Activated gamma-delta T cell treated with Interleukin-2 at 50 U/mL for 16 hours (primary cell): ENCODE measurements around the gene PPP1R9A.

Experiments used
- DNase-seq: peaks from one replicate; pipeline ENCODE4 v3.0.0-alpha.2; 2020

Gene PPP1R9A

GRCh38 chr7:94912085-94912484 lies 4.7 kb downstream of the PPP1R9A start:
- DNase-seq = no peak

- DNase-seq = no peak
Measured at GRCh38 chr7:94913391-94913790, 6.0 kb downstream of the PPP1R9A start.

DNA sequence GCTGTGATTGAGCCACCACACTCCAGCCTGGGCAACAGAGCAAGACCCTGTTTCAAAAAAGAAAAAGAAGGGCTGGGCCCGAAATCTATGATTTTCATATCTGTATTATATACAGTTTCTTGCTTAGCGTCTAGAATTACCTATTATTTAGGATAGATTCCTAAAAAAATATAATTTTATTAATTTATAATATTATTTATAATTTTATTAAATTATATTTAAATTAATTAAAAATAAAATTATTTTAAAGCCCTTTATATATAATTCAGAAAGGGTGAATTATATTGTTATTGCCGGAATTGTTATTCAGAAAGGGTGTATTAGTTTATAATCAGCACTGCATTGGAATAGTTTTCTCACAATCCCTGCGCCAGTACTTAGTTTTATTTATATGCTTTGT lies 14.5 kb downstream of the PPP1R9A start:
- DNase-seq = no peak

GRCh38 chr7:94922457-94922856 lies 15.1 kb downstream of the PPP1R9A start:
- no peak for DNase-seq

DNA sequence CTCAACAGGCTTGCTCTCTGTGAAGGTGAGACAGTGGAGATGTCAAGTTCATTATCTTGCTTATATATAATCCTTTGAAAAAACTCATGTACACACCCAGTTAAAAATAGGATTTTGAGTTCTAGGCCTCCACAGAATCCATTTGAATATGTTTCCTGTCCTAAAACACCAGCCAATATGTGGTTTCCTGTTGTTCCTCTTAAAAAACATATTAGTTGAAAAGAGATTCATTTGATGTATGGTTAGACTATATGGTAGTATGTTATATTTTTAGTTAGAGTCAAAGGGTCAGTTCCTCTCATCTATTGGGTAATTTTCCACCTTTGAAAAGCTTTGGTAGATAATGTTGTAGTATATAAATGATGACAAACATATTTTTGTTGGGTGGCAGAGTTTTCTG lies 16.0 kb downstream of the PPP1R9A start:
- no peak for DNase-seq

DNA sequence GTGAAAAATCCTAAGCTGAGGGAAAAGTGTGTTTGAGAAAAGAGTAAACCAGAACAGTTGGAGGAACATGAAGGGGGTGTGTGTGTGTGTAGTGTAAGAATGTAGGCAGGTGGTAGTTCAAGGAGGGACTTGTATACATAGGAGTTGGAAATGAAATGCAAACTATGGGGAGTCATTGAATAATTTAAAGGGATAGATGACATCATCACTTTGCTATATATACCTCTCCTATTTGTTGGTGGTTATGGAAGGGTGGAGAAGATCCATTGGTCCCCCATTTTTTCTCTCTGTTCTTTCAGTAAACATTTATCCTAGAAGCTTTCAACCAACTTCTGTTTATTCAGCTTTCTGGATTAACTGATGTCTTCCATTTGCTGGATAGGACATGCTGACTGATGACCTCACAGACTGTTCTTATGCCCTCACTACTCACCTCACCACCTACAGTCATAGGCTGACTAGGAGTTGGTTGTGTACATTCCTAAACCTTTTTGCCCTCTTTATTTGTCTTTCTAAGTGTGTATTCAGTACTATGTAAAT lies 20.8 kb downstream of the PPP1R9A start:
- no peak for DNase-seq

DNA sequence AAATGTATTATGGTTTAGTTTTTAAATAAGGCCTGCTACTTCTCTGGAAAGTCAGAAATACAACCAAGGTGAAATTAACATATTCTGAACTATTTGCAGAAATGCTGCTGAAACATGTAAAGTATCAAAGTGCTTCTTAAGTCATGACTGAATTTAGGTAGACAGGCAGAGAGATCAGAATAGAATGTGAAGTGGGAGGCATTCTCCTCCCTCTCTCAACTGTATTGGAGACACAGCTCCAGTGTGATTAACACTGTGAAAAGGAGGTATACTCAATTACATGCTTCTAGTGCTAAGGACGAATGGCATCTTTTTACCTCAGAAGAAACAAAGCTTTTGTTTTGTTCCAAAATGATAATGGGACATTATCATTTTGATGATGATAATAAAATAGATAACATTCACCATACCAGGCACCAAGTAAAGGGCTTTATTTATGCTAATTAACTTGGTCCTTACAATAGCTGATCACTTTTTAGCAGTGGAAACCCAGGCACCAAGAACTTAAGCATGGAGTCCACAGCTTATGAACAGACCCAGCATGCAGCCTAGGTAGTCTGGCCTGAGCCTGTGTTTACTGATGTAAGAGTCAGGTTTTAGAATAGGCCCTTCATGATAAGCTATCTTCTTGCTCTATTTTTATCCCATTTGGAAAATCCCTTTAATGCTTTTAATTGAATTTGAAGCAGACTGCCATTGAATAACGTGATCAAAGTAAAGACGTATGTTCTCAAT lies 26.0 kb downstream of the PPP1R9A start:
- DNase-seq = no peak

DNA sequence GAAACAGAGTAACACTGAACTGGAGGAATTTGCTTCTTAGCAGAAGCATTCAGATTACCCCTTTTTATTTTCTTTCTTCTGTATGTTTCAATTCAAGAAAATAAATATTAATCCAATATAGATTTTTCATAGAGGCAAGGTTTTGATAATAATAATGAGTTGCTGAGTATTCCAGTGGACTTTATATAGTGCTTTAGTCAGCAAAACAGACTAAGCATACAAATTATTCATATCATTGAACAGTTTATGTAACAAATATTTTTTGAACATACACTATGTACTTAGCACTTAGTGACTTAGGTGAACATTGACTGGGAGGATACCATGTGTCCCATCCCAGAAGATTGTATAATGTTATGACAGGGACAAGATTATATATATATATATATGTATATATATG lies 32.0 kb downstream of the PPP1R9A start:
- DNase-seq = no peak

DNA sequence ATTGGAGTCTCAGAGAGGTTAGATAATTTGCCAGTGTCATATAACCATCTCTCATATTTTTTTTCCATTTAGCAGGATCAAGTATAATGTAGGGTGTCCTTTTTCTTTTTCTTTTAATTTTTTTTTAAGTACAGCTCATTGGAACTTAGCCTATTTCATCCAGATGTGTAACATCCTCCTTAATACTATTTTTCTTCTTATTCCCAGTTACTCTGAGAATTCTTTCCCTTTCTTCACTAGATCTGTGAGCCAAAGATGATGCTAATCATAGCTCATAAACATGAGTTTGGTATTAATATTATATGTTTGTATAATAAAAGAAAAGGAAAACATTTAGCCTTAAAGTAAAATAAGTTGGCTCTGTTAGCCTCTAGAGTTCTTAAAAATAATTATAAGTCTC lies 32.8 kb downstream of the PPP1R9A start:
- DNase-seq = no peak

GRCh38 chr7:94941844-94942632 lies 34.6 kb downstream of the PPP1R9A start:
- no peak for DNase-seq

DNA sequence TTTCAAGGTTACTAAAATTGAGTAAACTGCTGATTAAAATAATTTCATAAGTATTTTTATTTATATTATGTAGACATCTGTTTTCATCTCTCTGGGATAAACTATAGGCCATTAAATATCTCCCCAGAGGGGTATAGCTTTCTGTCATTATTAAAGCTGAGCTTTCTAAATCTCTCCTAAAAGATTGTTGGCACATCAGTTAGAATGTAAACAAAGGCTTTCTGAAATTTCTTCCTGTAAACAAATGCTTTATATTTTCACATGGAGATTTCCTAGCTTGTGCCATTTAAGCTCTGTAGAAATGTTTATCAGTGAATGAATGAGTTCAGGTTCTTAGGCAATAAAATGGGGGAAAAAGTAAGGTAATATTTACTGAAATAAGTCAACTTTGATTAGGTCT lies 35.7 kb downstream of the PPP1R9A start:
- DNase-seq = no peak

DNA sequence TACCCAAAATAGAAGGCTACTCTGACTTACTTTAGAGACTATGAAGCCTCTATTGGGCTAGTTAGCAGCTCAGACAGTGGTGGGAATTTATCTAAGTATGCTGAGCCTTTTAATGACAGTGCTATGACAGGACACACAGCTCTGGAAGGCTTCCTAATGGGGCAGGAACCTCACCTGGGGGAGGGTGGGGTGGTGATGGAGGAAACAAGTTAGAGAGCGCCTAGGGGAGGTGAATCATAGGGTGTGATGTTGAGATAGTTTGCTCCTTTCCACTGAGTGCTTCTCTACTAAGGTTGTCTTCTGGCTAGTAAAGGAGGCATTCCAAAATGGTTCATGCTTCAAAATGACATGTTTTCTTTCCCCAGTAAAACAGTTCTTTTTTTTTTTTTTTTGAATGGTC lies 42.1 kb downstream of the PPP1R9A start:
- DNase-seq = no peak

DNA sequence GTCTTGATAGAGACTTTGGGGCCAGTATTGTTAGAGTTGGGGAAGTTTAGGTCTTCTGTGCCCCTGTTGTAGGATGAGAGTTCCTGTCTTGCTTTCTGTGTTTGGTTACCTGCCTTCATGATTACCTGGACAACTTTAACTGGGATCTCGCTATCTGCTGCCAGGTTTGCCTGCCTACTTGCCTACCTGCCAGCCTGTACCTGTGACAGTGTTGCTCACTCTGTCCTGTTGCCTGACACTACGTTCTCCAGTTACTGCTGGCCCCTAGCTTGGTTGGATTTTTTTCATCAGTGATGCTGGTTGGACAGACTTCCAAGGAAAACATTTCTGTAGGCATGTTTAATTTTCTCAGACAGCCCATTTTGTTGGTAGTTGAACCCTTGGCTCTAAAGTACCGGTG lies 48.4 kb downstream of the PPP1R9A start:
- no peak for DNase-seq

DNA sequence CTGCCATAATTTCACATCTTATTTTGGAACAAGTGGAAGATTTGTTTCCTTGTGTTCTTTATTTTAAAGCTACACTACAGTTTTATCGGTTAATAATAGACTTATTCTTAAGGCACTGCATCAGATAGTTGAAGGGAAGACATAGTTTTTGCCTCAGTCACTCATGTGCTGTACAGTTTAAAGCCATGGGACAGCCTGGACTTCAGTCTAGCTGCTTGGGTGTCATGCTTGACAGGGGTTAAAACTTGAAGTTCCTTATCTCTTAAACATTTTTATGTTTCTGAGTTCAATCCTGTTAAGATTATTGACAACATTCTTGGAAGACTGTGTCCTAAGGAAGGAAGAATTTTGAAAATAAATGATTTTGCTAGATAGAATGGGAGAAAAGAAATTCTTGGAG lies 49.7 kb downstream of the PPP1R9A start:
- DNase-seq = no peak

DNA sequence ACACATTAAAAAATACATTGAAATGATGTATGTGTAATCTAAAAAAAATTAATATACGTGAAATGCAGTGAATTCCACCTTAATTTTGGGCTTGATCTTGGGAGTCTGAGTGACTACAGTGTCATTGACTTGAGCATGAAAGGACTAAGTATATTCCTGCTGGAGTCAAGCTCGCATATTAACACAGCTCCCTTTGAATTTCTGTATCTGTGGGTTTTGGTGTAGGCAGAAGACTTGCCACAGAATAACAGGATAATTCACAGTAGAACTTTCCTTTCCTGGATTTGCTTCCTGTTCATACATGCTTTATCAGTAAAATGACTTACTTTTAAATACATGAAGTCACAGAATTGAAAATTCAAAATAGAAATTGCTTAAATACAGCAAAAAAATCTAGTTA lies 55.3 kb downstream of the PPP1R9A start:
- no peak for DNase-seq

DNA sequence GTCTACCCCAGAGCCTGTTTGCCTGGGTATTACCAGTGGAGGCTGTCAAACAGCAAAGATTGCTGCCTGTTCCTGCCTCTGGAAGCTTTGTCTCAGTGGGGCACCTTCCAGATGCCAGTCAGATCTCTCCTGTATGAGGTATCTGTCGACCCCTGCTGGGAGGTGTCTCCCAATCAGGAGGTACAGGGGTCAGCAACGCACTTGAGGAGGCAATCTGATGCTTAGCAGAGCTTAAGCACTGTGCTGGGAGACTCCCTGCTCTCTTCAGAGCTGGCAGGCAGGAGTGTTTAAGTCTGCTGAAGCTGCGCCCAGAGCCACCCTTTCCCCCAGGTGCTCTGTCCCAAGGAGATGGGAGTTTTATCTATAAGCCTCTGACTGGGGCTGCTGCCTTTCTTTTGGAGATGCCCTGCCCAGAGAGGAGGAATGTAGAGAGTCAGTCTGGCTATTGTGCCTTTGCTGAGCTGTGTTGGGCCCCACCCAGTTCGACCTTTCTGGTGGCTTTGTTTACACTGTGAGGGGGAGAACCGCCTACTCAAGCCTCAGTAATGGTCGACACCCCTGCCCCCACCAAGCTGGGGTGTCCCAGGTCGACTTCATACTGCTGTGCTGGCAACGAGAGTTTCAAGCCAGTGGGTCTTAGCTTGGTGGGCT lies 62.2 kb downstream of the PPP1R9A start:
- DNase-seq = no peak

DNA sequence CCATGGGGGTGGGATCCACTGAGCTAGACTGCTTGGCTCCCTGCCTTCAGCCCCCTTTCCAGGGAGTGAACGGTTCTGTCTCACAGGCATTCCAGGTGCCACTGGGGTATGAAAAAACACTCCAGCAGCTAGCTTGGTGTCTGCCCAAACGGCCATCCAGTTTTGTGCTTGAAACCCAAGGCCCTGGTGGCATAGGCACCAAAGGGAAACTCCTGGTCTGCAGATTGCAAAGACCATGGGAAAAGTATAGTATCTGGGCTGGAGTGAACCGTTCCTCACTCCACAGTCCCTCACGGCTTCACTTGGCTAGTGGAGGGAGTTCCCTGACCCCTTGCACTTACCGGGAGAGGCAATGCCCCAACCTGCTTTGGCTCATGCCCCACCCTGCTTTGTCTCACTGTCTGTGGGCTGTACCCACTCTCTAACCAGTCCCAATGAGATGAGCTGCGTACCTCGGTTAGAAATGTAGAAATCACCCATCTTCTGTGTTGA lies 62.7 kb downstream of the PPP1R9A start:
- no peak for DNase-seq

- no peak for DNase-seq
Measured at GRCh38 chr7:94971051-94971867, 63.9 kb downstream of the PPP1R9A start.

DNA sequence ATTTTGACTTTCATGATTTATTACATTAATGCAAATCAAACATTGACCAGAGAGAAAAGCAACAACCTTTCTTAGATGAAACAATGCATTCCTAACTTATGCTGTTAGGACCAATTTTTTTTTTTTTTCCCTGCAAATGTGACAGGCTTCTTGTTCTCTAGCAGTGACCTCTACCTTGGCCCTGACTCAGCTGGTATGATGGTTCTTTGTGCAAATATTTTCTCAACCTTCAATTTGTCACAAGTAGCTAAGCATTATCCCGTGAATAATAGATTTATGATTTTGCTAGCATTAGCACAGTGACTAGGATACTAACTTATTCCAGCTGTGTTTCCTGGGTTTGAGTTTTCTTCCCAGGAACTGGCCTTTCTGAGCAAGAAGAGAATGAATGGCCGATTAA lies 64.9 kb downstream of the PPP1R9A start:
- DNase-seq = no peak

GRCh38 chr7:94973844-94974243 lies 66.5 kb downstream of the PPP1R9A start:
- DNase-seq = no peak

GRCh38 chr7:94974423-94974822 lies 67.0 kb downstream of the PPP1R9A start:
- no peak for DNase-seq

- no peak for DNase-seq
Measured at GRCh38 chr7:94975336-94975735, 67.9 kb downstream of the PPP1R9A start.
